Endothelial cell of umbilical vein (primary cell): ENCODE data around the gene CFAP73. TPM values are rescaled to one million over a fixed set of nuclear protein-coding genes. Genes with fewer than 3 reads are reported as not detected.

Experiments used
- BruUV-seq: library from RNA; stranded (reverse); fragments of 400-500 nt; replicated peaks from 2 replicates; lab custom pipeline; 2021; lab: Mats Ljungman, UMichigan
- CTCF ChIA-PET: fragments of 300-600, 350-600 bp; sonication (Branson Sonifier 250); formaldehyde crosslinking; loops from one replicate; lab custom pipeline; 2021; ENCODE audit warnings: antibody characterized with exemption, inconsistent platforms; lab: Charles Lee
- POLR2A ChIA-PET: fragments of 300-600, 350-600 bp; sonication (Branson Sonifier 250); formaldehyde crosslinking; loops from one replicate; lab custom pipeline; 2021; ENCODE audit warnings: antibody characterized with exemption, inconsistent platforms; lab: Charles Lee
- DNase-seq: peaks from one replicate; pipeline ENCODE4 v3.0.0-alpha.2; 2011; ENCODE audit warnings: low read depth, low spot score
- FAIRE-seq: peaks from 2 replicates; lab custom pipeline; 2011; peaks lifted over from hg19 to GRCh38; lab: Jason Lieb, UNC
- H2AFZ ChIP-seq: 2 replicates; pipeline ENCODE4 v1.6.0; 2012; ENCODE audit warnings: low read depth, low read length, control low read depth, inconsistent platforms
- H3K27ac ChIP-seq: 2 replicates; pipeline ENCODE4 v1.5.1; 2011; ENCODE audit warnings: low read depth, mild to moderate bottlenecking, control low read depth, low read length, moderate library complexity; ENCODE audit not compliant: insufficient read depth
- H3K27me3 ChIP-seq, 2 experiments: 2 replicates each; pipeline versions ENCODE4 v1.6.0 to v1.6.1; 2011; ENCODE audit warnings: low read length in 2 of 2, mixed read lengths in 1 of 2; ENCODE audit not compliant: control insufficient read depth in 2 of 2, insufficient read depth in 2 of 2
- H3K36me3 ChIP-seq, 2 experiments: 2 replicates in 1 of 2; 3 replicates in 1 of 2; pipeline ENCODE4 v1.5.1; 2011; ENCODE audit warnings: low read length in 2 of 2, mild to moderate bottlenecking in 1 of 2, moderate library complexity in 1 of 2; ENCODE audit not compliant: control insufficient read depth in 2 of 2, insufficient read depth in 2 of 2; ENCODE audit errors: extremely low read depth in 1 of 2
- H3K4me1 ChIP-seq: 3 replicates; pipeline ENCODE4 v1.5.1; 2011; ENCODE audit warnings: mild to moderate bottlenecking, low read length; ENCODE audit not compliant: control insufficient read depth, insufficient read depth; ENCODE audit errors: extremely low read depth
- H3K4me2 ChIP-seq: 2 replicates; pipeline ENCODE4 v1.6.1; 2011; ENCODE audit warnings: low read length, control low read depth, mixed read lengths; ENCODE audit not compliant: insufficient read depth
- H3K4me3 ChIP-seq, 3 experiments: fragments of 200-600 bp in 1 of 3; sonication (generic), shearing (Covaris generic) in 1 of 3; replicated peaks in 1 of 3; 2 replicates each; pipeline ENCODE4 v1.5.1; 2011 to 2016; ENCODE audit warnings: control low read depth in 3 of 3, low read length in 3 of 3, mild to moderate bottlenecking in 2 of 3, inconsistent platforms in 1 of 3, low read depth in 1 of 3, moderate library complexity in 1 of 3; ENCODE audit not compliant: insufficient read depth in 1 of 3
- H3K79me2 ChIP-seq: 2 replicates; pipeline ENCODE4 v1.6.0; 2012; ENCODE audit warnings: low read length, inconsistent platforms; ENCODE audit not compliant: control insufficient read depth, insufficient read depth
- H3K9ac ChIP-seq: replicated peaks from 2 replicates; pipeline ENCODE3; 2011; ENCODE audit warnings: low read length, control low read depth; ENCODE audit not compliant: insufficient read depth; ENCODE audit errors: extremely low read depth
- H3K9me1 ChIP-seq: replicated peaks from 3 replicates; pipeline ENCODE4 v1.6.0; 2011; ENCODE audit warnings: mild to moderate bottlenecking, low read length; ENCODE audit not compliant: control insufficient read depth, insufficient read depth; ENCODE audit errors: extremely low read depth
- H3K9me3 ChIP-seq: replicated peaks from 2 replicates; pipeline ENCODE4 v1.5.1; 2012; ENCODE audit warnings: low read length, inconsistent platforms; ENCODE audit not compliant: control insufficient read depth, insufficient read depth
- H4K20me1 ChIP-seq: replicated peaks from 2 replicates; pipeline ENCODE3; 2011; ENCODE audit warnings: mild to moderate bottlenecking, low read length; ENCODE audit not compliant: control insufficient read depth, insufficient read depth; ENCODE audit errors: extremely low read depth
- EZH2 ChIP-seq: IDR thresholded peaks from 2 replicates; pipeline ENCODE4 v1.6.1; 2012; ENCODE audit warnings: borderline replicate concordance, low read depth, mild to moderate bottlenecking, moderate library complexity, low read length, inconsistent platforms; ENCODE audit not compliant: severe bottlenecking
- FOS ChIP-seq: IDR thresholded peaks from 2 replicates; pipeline ENCODE4 v1.6.1; 2011; ENCODE audit warnings: mild to moderate bottlenecking, low read length, moderate library complexity, borderline replicate concordance; ENCODE audit not compliant: insufficient read depth
- GATA2 ChIP-seq: IDR thresholded peaks from 2 replicates; pipeline ENCODE4 v1.7.0; 2011; ENCODE audit warnings: low read depth, mild to moderate bottlenecking, moderate library complexity, mixed read lengths, low read length; ENCODE audit not compliant: insufficient read length, insufficient read depth
- JUN ChIP-seq: IDR thresholded peaks from 2 replicates; pipeline ENCODE4 v1.6.1; 2011; ENCODE audit warnings: borderline replicate concordance, low read depth; ENCODE audit not compliant: insufficient read length, insufficient read depth
- MYC ChIP-seq: IDR thresholded peaks from one replicate; pipeline ENCODE4 v1.6.1; 2011; ENCODE audit warnings: mild to moderate bottlenecking, low read depth, low read length
- POLR2A ChIP-seq: IDR thresholded peaks from 2 replicates; pipeline ENCODE4 v1.6.1; 2012; ENCODE audit warnings: low read depth, mild to moderate bottlenecking, control low read depth, low read length
- POLR2AphosphoS5 ChIP-seq: IDR thresholded peaks from 2 replicates; pipeline ENCODE4 v1.6.1; 2012; ENCODE audit warnings: low read depth, mild to moderate bottlenecking, control low read depth, low read length, moderate library complexity; ENCODE audit not compliant: insufficient read depth
- dilution Hi-C: fragments of 300-500 bp; cut with MboI; formaldehyde crosslinking; loops from one replicate; pipeline ENCODE4 v1.15.0; 2019; ENCODE audit warnings: low sequenced_read_pairs; ENCODE audit not compliant: extremely low pct_ligation_motif_present
- intact Hi-C: fragments of 100-400 bp; cut with micrococcal nuclease; formaldehyde crosslinking; loops from one replicate; pipeline ENCODE4 v1.10.0; 2022
- polyA plus RNA-seq, 4 experiments: library from polyadenylated mRNA; depleted of rRNA in 3 of 4; stranded (reverse) in 3 of 4; unstranded in 1 of 4; fragments of >200 nt; gene quantifications; 2 replicates each; pipeline versions ENCODE4 v1.2.1 to v1.2.3, GENCODE V29; 2011 to 2012; ENCODE audit warnings: missing spikeins in 1 of 4
- total RNA-seq: library from RNA; stranded (reverse); gene quantifications from 2 replicates; pipeline ENCODE4 v1.2.3, GENCODE V29; 2021
- TF ChIP-seq, protein P1 (sequence below): IDR thresholded peaks from 2 replicates; pipeline ENCODE4 v1.6.1; 2011; ENCODE audit not compliant: insufficient read depth, insufficient read length
- TF ChIP-seq, protein P2 (sequence below), 2 donors: IDR thresholded peaks; 1 replicate in 1 of 2; 2 replicates in 1 of 2; pipeline ENCODE4 v1.5.1; 2011; ENCODE audit warnings: low read length in 2 of 2, mild to moderate bottlenecking in 2 of 2, moderate library complexity in 2 of 2, control low read depth in 1 of 2, inconsistent platforms in 1 of 2, low read depth in 1 of 2; ENCODE audit not compliant: insufficient read depth in 1 of 2; ENCODE audit errors: extremely low read depth in 1 of 2

CFAP73 gene
- total and polyA plus RNA-seq, 2 donors (not counting 3 experiments of a cell fraction or from before 2014, with no cell fraction given): not detected

GRCh38 chr12:113171543-113171942 is 22.0 kb downstream of the CFAP73 start:
- ChIA-PET POLR2A (no interaction called here), CTCF (interaction anchor here (1.2 to 6.4 kb wide), 2 partner anchors 178 to 254 kb away, joined by 3 to 83 read pairs; no protein-coding TSS in a partner anchor)
- Histone ChIP-seq H3K27me3 (no peaks in the 10 kb centered on the region), H3K36me3 (peaks cover 20 to 45% of the 10 kb centered on the region in 2 experiments), H3K9me3 (no peaks in the 10 kb centered on the region), H3K79me2 (no peaks in the 10 kb centered on the region), H3K4me2 (no peak overlapping the region), H3K4me3 (no peak overlapping the region), H3K4me1 (no peaks in the 10 kb centered on the region), H4K20me1 (no peaks in the 10 kb centered on the region), H2AFZ (no peak overlapping the region), H3K9me1 (no peaks in the 10 kb centered on the region), H3K9ac (no peak overlapping the region), H3K27ac (no peak overlapping the region)
- intact Hi-C loops: no loop called here
- DNase-seq (no peak), FAIRE-seq (peak; percentile 44)
- dilution Hi-C loops: no loop called here
- TF ChIP-seq JUN (no peak), MYC (no peak), FOS (no peak), GATA2 (no peak), POLR2A (no peak), EZH2 (no peak), POLR2AphosphoS5 (no peak)
- TF ChIP-seq, protein P1, sequence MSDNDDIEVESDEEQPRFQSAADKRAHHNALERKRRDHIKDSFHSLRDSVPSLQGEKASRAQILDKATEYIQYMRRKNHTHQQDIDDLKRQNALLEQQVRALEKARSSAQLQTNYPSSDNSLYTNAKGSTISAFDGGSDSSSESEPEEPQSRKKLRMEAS: no peak
- TF ChIP-seq, protein P2, sequence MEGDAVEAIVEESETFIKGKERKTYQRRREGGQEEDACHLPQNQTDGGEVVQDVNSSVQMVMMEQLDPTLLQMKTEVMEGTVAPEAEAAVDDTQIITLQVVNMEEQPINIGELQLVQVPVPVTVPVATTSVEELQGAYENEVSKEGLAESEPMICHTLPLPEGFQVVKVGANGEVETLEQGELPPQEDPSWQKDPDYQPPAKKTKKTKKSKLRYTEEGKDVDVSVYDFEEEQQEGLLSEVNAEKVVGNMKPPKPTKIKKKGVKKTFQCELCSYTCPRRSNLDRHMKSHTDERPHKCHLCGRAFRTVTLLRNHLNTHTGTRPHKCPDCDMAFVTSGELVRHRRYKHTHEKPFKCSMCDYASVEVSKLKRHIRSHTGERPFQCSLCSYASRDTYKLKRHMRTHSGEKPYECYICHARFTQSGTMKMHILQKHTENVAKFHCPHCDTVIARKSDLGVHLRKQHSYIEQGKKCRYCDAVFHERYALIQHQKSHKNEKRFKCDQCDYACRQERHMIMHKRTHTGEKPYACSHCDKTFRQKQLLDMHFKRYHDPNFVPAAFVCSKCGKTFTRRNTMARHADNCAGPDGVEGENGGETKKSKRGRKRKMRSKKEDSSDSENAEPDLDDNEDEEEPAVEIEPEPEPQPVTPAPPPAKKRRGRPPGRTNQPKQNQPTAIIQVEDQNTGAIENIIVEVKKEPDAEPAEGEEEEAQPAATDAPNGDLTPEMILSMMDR (IDR thresholded peaks at IDR 0.05; ENCODE audit: extremely low read depth in 1 of 2, insufficient read depth in 1 of 2, low read depth in 1 of 2, low read length in 2 of 2): no peak
- BruUV-seq: no TSS peak
